Measurements from ENCODE around the gene USHBP1. TPM values are rescaled to one million over a fixed set of nuclear protein-coding genes. Genes with fewer than 3 reads are reported as not detected.

Gene USHBP1
- total RNA-seq (2022; extraction: Qiagen RNA extraction; ENCODE audit: low read depth): not detected in 5 replicates

GRCh38 chr19:17264641-17264979, at the start of gene USHBP1:
TSS of gene USHBP1 (minus strand) at chr19:17264745. CDS start at chr19:17264299, 446 bp downstream.

GRCh38 chr19:17309198-17309964, 44.8 kb upstream of the USHBP1 start, which contains the start of gene DDA1:
TSS of gene DDA1 (plus strand) at chr19:17309563. CDS start at chr19:17309655, 92 bp downstream.

GRCh38 chr19:17305517-17306284, 41.2 kb upstream of the USHBP1 start, which contains the start of gene MRPL34:
TSS of gene MRPL34 (plus strand) at chr19:17305872. CDS start at chr19:17305893, 21 bp downstream.

GRCh38 chr19:17303167-17303939, 38.8 kb upstream of the USHBP1 start, which contains the start of gene ABHD8:
TSS of gene ABHD8 (minus strand) at chr19:17303425. CDS start at chr19:17301616, 1,809 bp downstream.

GRCh38 chr19:17281391-17282304, 17.1 kb upstream of the USHBP1 start, which contains the start of gene ANKLE1:
TSS of gene ANKLE1 (plus strand) at chr19:17281901. CDS start at chr19:17281921, 20 bp downstream.

GRCh38 chr19:17266975-17267788, 2.6 kb upstream of the USHBP1 start, which contains the start of gene BABAM1:
TSS of gene BABAM1 (plus strand) at chr19:17267443. CDS start at chr19:17268807, 1,364 bp downstream.

GRCh38 chr19:17245535-17245984, 19.0 kb downstream of the USHBP1 start, which contains the start of gene NR2F6:
TSS of gene NR2F6 (minus strand) at chr19:17245919. CDS start at chr19:17245220, 699 bp downstream.

GRCh38 chr19:17226002-17226933, 38.3 kb downstream of the USHBP1 start, which contains the start of gene OCEL1:
TSS of gene OCEL1 (plus strand) at chr19:17226226. CDS start at chr19:17226248, 22 bp downstream.

GRCh38 chr19:17215127-17215971, 49.2 kb downstream of the USHBP1 start, which contains the start of gene USE1:
TSS of gene USE1 (plus strand) at chr19:17215357. CDS start at chr19:17215406, 49 bp downstream.

Other genes starting within 250 kb of the USHBP1 start
- gene CPAMD8, start 237.9 kb downstream of the USHBP1 start, total RNA-seq (2022; extraction: Qiagen RNA extraction; ENCODE audit: low read depth): 0.02 to 0.21 TPM in 2 of 5 replicates, not detected in the others
- 13.2 to 17.1 TPM (median 15.8 TPM) in 5 replicates for gene HAUS8, start 189.3 kb downstream of the USHBP1 start, total RNA-seq (2022; extraction: Qiagen RNA extraction; ENCODE audit: low read depth)
- 24.2 to 38.4 TPM (median 34.6 TPM) in 5 replicates for gene MYO9B, start 189.0 kb downstream of the USHBP1 start, total RNA-seq (2022; extraction: Qiagen RNA extraction; ENCODE audit: low read depth)
- 14.7 to 16.4 TPM (median 15.3 TPM) in 5 replicates for gene USE1, start 49.4 kb downstream of the USHBP1 start, total RNA-seq (2022; extraction: Qiagen RNA extraction; ENCODE audit: low read depth)
- 9.8 to 13.9 TPM (median 10.9 TPM) in 5 replicates for gene OCEL1, start 38.5 kb downstream of the USHBP1 start, total RNA-seq (2022; extraction: Qiagen RNA extraction; ENCODE audit: low read depth)
- 23.3 to 58.5 TPM (median 49.9 TPM) in 5 replicates for gene NR2F6, start 18.8 kb downstream of the USHBP1 start, total RNA-seq (2022; extraction: Qiagen RNA extraction; ENCODE audit: low read depth)
- 58.4 to 65.2 TPM (median 62.0 TPM) in 5 replicates for gene BABAM1, start 2.7 kb upstream of the USHBP1 start, total RNA-seq (2022; extraction: Qiagen RNA extraction; ENCODE audit: low read depth)
- 0.27 to 0.76 TPM (median 0.40 TPM) in 5 replicates for gene ANKLE1, start 17.2 kb upstream of the USHBP1 start, total RNA-seq (2022; extraction: Qiagen RNA extraction; ENCODE audit: low read depth)
- 2.0 to 3.6 TPM (median 3.2 TPM) in 5 replicates for gene ABHD8, start 38.7 kb upstream of the USHBP1 start, total RNA-seq (2022; extraction: Qiagen RNA extraction; ENCODE audit: low read depth)
- gene MRPL34, start 41.1 kb upstream of the USHBP1 start, total RNA-seq (2022; extraction: Qiagen RNA extraction; ENCODE audit: low read depth): 52.6 to 96.7 TPM (median 84.9 TPM) in 5 replicates
- 53.8 to 73.0 TPM (median 68.7 TPM) in 5 replicates for gene DDA1, start 44.8 kb upstream of the USHBP1 start, total RNA-seq (2022; extraction: Qiagen RNA extraction; ENCODE audit: low read depth)
- gene ANO8, start 70.1 kb upstream of the USHBP1 start, total RNA-seq (2022; extraction: Qiagen RNA extraction; ENCODE audit: low read depth): 2.1 to 4.3 TPM (median 3.9 TPM) in 5 replicates
- gene GTPBP3, start 72.8 kb upstream of the USHBP1 start, total RNA-seq (2022; extraction: Qiagen RNA extraction; ENCODE audit: low read depth): 18.0 to 24.5 TPM (median 21.1 TPM) in 5 replicates
- gene PLVAP, start 112.6 kb upstream of the USHBP1 start, total RNA-seq (2022; extraction: Qiagen RNA extraction; ENCODE audit: low read depth): not detected in 5 replicates
- gene CCDC194, start 129.5 kb upstream of the USHBP1 start, total RNA-seq (2022; extraction: Qiagen RNA extraction; ENCODE audit: low read depth): not detected in 5 replicates
- 0.13 to 0.47 TPM (median 0.24 TPM) in 5 replicates for gene BST2, start 140.9 kb upstream of the USHBP1 start, total RNA-seq (2022; extraction: Qiagen RNA extraction; ENCODE audit: low read depth)
- gene MVB12A, start 155.3 kb upstream of the USHBP1 start, total RNA-seq (2022; extraction: Qiagen RNA extraction; ENCODE audit: low read depth): 29.7 to 43.1 TPM (median 38.5 TPM) in 5 replicates
- gene TMEM221, start 183.9 kb upstream of the USHBP1 start, total RNA-seq (2022; extraction: Qiagen RNA extraction; ENCODE audit: low read depth): 0.46 to 0.84 TPM (median 0.76 TPM) in 5 replicates
- not detected in 5 replicates for gene NXNL1, start 196.2 kb upstream of the USHBP1 start, total RNA-seq (2022; extraction: Qiagen RNA extraction; ENCODE audit: low read depth)
- 2.6 to 3.2 TPM (median 3.1 TPM) in 5 replicates for gene SLC27A1, start 205.8 kb upstream of the USHBP1 start, total RNA-seq (2022; extraction: Qiagen RNA extraction; ENCODE audit: low read depth)
- gene PGLS, start 246.9 kb upstream of the USHBP1 start, total RNA-seq (2022; extraction: Qiagen RNA extraction; ENCODE audit: low read depth): 47.9 to 75.7 TPM (median 65.7 TPM) in 5 replicates

Data from A549 treated with DMSO at 1 μM for 4 hours (cell line).